Measurements from ENCODE around the gene SLC11A2.

SLC11A2 gene

GRCh38 chr12:51025836-51026638 is at the start of gene SLC11A2:
TSS of gene SLC11A2 (minus strand) at chr12:51026384. CDS start at chr12:51010728, 15,656 bp downstream.
- peak; percentile 88 to 92 for DNase-seq (ENCODE audit: low read depth in 2 of 2)

- DNase-seq (ENCODE audit: low read depth in 2 of 2), result no peak
Measured at GRCh38 chr12:51075390-51075789, 49.2 kb upstream of the SLC11A2 start.

- DNase-seq (ENCODE audit: low read depth in 2 of 2), result no peak
Measured at GRCh38 chr12:51071663-51072062, 45.5 kb upstream of the SLC11A2 start.

- DNase-seq (ENCODE audit: low read depth in 2 of 2), result no peak
Measured at GRCh38 chr12:51070004-51070403, 43.8 kb upstream of the SLC11A2 start.

- no peak for DNase-seq (ENCODE audit: low read depth in 2 of 2)
Measured at GRCh38 chr12:51067771-51068170, 41.6 kb upstream of the SLC11A2 start.

GRCh38 chr12:51067229-51067628 is 41.0 kb upstream of the SLC11A2 start:
- DNase-seq (ENCODE audit: low read depth in 2 of 2), result no peak

- DNase-seq (ENCODE audit: low read depth in 2 of 2), result no peak
Measured at GRCh38 chr12:51065530-51065929, 39.3 kb upstream of the SLC11A2 start.

- DNase-seq (ENCODE audit: low read depth in 2 of 2), result no peak
Measured at GRCh38 chr12:51062631-51063397, 36.6 kb upstream of the SLC11A2 start.

GRCh38 chr12:51059086-51059485 is 32.9 kb upstream of the SLC11A2 start:
- no peak for DNase-seq (ENCODE audit: low read depth in 2 of 2)

GRCh38 chr12:51056242-51056641 is 30.1 kb upstream of the SLC11A2 start:
- DNase-seq (ENCODE audit: low read depth in 2 of 2), result no peak

GRCh38 chr12:51055060-51055459 is 28.9 kb upstream of the SLC11A2 start:
- DNase-seq (ENCODE audit: low read depth in 2 of 2), result no peak

- DNase-seq (ENCODE audit: low read depth in 2 of 2), result no peak
Measured at GRCh38 chr12:51051787-51052186, 25.6 kb upstream of the SLC11A2 start.

- no peak for DNase-seq (ENCODE audit: low read depth in 2 of 2)
Measured at GRCh38 chr12:51049525-51049924, 23.3 kb upstream of the SLC11A2 start.

- no peak for DNase-seq (ENCODE audit: low read depth in 2 of 2)
Measured at GRCh38 chr12:51048661-51049251, 22.6 kb upstream of the SLC11A2 start.

GRCh38 chr12:51047655-51048540 is 21.7 kb upstream of the SLC11A2 start, which contains the start of gene LETMD1:
TSS of gene LETMD1 (plus strand) at chr12:51048327. CDS start at chr12:51048357, 30 bp downstream.
- DNase-seq (ENCODE audit: low read depth in 2 of 2), result peak; percentile 78 to 81

- no peak for DNase-seq (ENCODE audit: low read depth in 2 of 2)
Measured at GRCh38 chr12:51036279-51036678, 10.1 kb upstream of the SLC11A2 start.

GRCh38 chr12:51033457-51034089 is 7.4 kb upstream of the SLC11A2 start:
- DNase-seq (ENCODE audit: low read depth in 2 of 2), result no peak

GRCh38 chr12:51033048-51033447 is 6.9 kb upstream of the SLC11A2 start:
- DNase-seq (ENCODE audit: low read depth in 2 of 2), result no peak

GRCh38 chr12:51028813-51029150 is 2.6 kb upstream of the SLC11A2 start:
- no peak for DNase-seq (ENCODE audit: low read depth in 2 of 2)

- no peak for DNase-seq (ENCODE audit: low read depth in 2 of 2)
Measured at GRCh38 chr12:51028126-51028812, 2.1 kb upstream of the SLC11A2 start.

Data from stimulated activated CD4-positive, alpha-beta T cell treated with anti-CD3 and anti-CD28 coated beads, Interleukin-12 subunit alpha, Interleukin-12 subunit beta, amount 100 ng/mL, for 24 hours (primary cell).